GM23248 (cell line): ENCODE results near the gene KLB.

Source experiments
- EZH2 ChIP-seq: fragments of 200-600 bp; sonication (generic); IDR thresholded peaks from 2 replicates; pipeline ENCODE4 v1.6.1; 2018; ENCODE audit warnings: antibody characterized with exemption, mild to moderate bottlenecking; ENCODE audit not compliant: insufficient read depth, poor library complexity, severe bottlenecking
- EZH2phosphoT487 ChIP-seq: fragments of 200-600 bp; sonication (generic); IDR thresholded peaks from 2 replicates; pipeline ENCODE4 v1.6.1; 2018; ENCODE audit warnings: antibody characterized with exemption, moderate library complexity, mild to moderate bottlenecking, low read depth; ENCODE audit not compliant: insufficient read depth

- no peak for TF ChIP-seq EZH2
- TF ChIP-seq EZH2phosphoT487, result no peak
Observed at GRCh38 chr4:39446483-39446841, 39.7 kb downstream of the KLB start.
